Panc1 (cell line): ENCODE results near the gene CSNK1G1.

Experiments used
- POLR2AphosphoS5 ChIP-seq: IDR thresholded peaks from 2 replicates; pipeline ENCODE4 v1.6.1; 2012; ENCODE audit warnings: mild to moderate bottlenecking, low read depth, low read length, moderate library complexity
- SIN3A ChIP-seq: IDR thresholded peaks from 2 replicates; pipeline ENCODE4 v1.6.1; 2012; ENCODE audit warnings: low read depth, mild to moderate bottlenecking, low read length, moderate library complexity, borderline replicate concordance; ENCODE audit not compliant: insufficient read depth
- TF ChIP-seq, protein P1 (sequence below): fragments of 450-650 bp; IDR thresholded peaks from 2 replicates; pipeline ENCODE4 v1.5.1; 2017; ENCODE audit warnings: mild to moderate bottlenecking
- TF ChIP-seq, protein P2 (sequence below), 2 experiments: IDR thresholded peaks; 2 replicates each; pipeline ENCODE4 v1.6.1; 2011 to 2012; ENCODE audit warnings: low read depth in 2 of 2, control low read depth in 1 of 2, low read length in 1 of 2, mild to moderate bottlenecking in 1 of 2, moderate library complexity in 1 of 2; ENCODE audit not compliant: insufficient read depth in 1 of 2

GRCh38 chr15:64210371-64210770 lies 145.6 kb downstream of the CSNK1G1 start:
- TF ChIP-seq, protein P1, sequence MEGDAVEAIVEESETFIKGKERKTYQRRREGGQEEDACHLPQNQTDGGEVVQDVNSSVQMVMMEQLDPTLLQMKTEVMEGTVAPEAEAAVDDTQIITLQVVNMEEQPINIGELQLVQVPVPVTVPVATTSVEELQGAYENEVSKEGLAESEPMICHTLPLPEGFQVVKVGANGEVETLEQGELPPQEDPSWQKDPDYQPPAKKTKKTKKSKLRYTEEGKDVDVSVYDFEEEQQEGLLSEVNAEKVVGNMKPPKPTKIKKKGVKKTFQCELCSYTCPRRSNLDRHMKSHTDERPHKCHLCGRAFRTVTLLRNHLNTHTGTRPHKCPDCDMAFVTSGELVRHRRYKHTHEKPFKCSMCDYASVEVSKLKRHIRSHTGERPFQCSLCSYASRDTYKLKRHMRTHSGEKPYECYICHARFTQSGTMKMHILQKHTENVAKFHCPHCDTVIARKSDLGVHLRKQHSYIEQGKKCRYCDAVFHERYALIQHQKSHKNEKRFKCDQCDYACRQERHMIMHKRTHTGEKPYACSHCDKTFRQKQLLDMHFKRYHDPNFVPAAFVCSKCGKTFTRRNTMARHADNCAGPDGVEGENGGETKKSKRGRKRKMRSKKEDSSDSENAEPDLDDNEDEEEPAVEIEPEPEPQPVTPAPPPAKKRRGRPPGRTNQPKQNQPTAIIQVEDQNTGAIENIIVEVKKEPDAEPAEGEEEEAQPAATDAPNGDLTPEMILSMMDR, result no peak
- TF ChIP-seq, protein P2, sequence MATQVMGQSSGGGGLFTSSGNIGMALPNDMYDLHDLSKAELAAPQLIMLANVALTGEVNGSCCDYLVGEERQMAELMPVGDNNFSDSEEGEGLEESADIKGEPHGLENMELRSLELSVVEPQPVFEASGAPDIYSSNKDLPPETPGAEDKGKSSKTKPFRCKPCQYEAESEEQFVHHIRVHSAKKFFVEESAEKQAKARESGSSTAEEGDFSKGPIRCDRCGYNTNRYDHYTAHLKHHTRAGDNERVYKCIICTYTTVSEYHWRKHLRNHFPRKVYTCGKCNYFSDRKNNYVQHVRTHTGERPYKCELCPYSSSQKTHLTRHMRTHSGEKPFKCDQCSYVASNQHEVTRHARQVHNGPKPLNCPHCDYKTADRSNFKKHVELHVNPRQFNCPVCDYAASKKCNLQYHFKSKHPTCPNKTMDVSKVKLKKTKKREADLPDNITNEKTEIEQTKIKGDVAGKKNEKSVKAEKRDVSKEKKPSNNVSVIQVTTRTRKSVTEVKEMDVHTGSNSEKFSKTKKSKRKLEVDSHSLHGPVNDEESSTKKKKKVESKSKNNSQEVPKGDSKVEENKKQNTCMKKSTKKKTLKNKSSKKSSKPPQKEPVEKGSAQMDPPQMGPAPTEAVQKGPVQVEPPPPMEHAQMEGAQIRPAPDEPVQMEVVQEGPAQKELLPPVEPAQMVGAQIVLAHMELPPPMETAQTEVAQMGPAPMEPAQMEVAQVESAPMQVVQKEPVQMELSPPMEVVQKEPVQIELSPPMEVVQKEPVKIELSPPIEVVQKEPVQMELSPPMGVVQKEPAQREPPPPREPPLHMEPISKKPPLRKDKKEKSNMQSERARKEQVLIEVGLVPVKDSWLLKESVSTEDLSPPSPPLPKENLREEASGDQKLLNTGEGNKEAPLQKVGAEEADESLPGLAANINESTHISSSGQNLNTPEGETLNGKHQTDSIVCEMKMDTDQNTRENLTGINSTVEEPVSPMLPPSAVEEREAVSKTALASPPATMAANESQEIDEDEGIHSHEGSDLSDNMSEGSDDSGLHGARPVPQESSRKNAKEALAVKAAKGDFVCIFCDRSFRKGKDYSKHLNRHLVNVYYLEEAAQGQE (IDR thresholded peaks at IDR 0.05; ENCODE audit: insufficient read depth in 1 of 2, low read depth in 2 of 2, low read length in 1 of 2), result no peak
- TF ChIP-seq POLR2AphosphoS5 (no peak), SIN3A (no peak)
